Inflammatory macrophage treated with lipopolysaccharide for 4 hours (primary cell): ENCODE data around the gene NQO2.
"Not testable (repeated sequence)": the region's sequence is repeated elsewhere in the genome, so short reads cannot be mapped to it uniquely, and the experiment has no call there.

Experiments
- DNase-seq: peaks from one replicate; pipeline ENCODE4 v3.0.0-alpha.2; 2020

Gene NQO2

DNA sequence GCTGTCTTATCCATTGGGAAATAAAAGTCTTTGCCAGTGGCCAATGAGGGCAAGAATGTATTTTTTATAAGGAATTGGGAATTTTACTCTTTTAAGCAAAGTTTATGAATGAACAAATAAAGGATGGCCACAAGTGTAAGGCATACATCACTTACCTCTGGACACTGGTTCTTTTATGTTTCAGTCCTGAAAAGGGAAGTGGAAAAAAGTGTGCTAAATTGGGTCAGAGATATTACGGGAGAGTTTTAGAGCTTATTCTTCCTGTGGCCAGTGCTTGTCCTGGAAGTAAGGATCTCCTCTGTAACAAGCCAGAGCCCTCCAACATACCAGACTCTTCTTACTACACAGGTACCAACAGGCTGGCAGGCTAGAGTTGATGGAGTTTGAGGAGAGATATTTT lies 46.1 kb downstream of the NQO2 start:
- peak; percentile 23 for DNase-seq

DNA sequence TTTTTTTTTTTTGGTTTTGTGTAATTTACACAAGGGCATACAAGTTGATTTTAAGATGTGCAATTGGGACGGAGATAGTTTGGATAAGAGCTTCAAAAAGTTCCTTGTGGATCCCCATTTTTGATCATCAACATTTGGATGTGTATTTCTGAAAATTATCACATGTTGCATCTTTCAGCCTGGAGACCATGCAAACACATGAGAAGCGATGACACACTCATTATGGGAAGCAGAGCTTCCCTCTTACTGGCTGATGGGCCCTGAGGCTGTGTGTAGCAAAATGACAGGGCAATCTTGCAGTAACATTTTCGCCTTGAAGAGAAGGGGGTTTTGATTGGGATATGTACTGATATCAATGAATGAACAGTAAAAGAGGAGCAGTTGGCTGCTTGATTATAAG lies 46.6 kb downstream of the NQO2 start:
- peak; percentile 76 for DNase-seq

DNA sequence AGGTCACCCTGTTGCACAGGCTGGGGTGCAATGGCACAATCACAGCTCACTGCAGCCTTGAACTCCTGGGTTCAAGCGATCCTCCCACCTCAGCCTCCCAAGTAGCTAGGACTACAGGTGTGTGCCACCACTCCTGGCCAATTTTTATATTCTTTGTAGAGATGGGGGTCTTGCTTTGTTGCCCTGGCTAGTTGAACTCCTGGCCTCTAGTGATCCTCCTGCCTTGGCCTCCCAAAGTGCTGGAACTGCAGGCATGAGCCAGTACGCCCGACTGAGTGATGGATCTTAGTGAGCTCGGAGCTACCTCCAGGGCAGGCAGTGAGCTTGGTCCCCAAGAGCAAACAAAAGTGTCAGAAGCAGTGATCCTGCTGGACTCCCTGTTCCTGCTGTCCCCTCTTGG lies 48.3 kb downstream of the NQO2 start:
- DNase-seq: not testable (repeated sequence)

DNA sequence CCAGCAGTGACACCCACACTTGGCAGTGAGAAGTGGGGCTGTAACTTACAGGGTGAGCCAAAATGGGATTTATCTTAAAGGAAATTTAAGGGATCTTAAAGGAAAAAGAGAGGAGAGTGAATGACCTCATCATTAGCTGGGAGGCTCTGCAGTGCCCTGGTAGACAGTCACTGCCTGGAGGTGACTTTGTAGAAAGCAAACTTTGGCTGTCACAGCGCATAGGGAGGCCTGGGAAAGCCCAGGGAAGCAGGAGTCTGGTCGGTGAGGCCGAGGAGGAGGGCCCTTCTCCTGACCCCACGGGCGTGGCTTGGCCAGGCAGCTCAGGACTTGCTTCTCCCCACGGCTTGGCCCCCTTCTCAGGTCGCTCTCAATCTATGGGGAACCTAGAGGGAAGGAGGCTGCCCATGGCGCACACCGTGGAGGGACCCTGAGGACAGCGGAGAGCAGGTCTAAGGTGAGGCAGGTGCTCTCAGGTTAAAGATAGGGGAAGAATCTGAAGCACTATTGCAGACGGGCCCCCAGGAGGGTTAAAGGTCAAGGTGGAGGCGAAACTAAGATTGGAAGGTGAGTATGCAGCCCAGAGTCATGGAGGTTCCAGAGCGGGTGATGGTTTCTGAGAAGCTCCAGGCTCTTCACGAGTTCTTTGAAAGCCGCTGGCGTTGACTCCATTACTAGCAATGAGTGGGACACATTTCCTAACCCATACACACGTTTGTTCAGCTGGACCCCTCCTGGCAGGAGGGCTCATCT lies 53.0 kb downstream of the NQO2 start:
- no peak for DNase-seq

DNA sequence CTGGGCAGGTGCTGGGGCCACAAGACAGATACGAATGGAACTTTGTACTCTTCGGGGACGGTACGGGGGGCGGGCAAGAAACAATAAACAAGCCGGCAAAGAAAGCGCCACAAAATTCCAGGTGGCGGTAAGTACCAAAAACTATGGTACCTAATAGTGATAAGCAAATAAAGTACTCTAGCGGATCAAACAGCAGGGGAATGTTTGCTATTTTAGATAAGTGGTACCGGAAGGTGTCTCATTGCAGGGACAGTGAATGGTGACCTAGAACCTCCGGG lies 53.5 kb downstream of the NQO2 start:
- no peak for DNase-seq

DNA sequence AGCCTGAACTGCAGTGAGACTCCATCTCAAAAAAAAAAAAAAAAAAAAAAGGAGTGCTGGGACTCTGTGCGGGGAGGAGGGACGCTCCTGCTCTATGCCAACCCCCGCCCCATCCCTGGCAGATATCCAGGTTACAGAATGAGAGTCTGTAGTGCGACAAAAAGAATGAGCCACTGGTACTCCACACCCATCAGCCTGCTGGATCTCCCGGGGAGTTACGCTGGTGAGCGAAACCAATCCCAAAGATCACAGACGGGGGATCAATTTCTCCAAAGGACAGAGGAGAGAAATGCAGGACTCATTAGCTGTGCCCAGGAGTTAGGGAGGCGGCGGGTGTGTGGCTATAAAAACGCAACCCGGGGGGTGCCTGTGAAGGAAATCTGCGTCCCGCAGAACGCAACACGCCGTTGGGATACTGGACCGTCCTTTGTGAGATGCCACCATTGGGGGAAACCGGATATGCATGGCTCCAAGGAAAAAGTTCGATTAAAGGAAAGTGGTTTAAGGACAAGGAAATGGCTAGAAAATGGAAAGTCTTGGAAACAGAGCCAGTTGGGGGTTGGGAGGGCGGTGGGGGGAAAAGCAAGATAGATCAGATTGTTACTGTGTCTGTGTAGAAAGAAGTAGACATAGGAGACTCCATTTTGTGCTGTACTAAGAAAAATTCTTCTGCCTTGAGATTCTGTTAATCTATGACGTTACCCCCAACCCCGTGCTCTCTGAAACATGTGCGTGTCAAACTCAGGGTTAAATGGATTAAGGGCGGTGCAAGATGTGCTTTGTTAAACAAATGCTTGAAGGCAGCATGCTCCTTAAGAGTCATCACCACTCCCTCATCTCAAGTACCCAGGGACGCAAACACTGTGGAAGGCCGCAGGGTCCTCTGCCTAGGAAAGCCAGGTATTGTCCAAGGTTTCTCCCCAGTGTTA lies 54.8 kb downstream of the NQO2 start:
- DNase-seq: not testable (repeated sequence)

DNA sequence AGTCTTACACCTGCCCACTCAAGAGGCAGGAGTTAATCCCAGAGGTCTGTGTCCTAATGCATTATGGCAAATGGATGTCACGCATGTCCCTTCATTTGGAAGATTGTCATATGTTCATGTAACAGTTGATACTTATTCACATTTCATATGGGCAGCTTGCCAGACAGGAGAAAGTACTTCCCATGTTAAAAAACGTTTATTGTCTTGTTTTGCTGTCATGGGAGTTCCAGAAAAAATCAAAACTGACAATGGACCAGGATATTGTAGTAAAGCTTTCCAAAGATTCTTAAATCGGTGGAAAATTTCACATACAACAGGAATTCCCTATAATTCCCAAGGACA lies 55.4 kb downstream of the NQO2 start:
- not testable (repeated sequence) for DNase-seq

DNA sequence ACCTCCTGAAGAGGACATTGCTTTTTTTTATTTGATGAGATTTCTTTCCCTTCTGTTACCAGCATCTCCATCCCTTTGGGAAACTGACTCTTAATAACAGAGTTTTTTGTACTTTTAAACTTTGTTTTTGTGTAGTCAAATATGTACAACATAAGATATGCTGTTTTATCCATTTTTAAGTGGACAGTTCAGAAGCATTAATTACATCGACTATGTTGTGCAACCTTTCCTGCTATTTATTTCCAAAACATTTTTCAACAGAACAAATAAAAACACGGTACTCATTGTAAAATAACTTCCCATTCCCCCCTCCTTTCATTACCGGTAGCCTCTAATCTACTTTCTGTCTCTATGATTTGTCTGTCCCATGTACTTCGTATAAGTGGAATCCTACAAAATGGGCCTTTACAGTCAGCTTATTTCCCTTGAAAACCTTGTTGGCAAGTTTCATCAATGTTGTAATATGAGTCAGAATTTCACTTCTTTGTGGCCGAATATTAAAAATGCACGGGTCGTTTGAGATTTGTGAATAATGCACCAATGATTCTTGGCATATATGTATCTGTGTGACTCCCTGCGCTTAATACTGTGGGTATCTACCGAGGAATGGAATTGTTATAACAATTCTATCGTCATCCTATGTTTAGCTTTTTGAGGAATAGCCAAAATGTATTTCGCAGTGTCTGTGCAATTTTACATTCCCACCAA lies 57.5 kb downstream of the NQO2 start:
- DNase-seq: no peak

DNA sequence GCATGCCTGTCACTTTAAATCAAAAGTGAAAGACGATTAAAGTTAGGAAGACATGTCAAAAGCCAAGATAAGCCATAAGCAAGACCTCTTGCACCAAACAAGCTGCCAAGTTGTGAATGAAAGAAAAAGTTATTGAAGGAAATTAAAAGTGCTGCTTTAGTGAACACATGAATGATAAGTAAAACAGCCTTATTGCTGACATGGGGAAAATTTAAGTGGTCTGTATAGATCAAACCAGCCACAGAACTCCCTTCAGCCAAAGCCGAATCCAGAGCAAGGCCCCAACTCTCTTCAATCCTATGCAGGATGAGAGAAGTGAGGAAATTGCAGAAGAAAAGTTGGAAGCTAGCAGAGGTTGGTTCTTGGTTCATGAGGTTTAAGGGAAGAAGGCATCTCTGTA lies 59.3 kb downstream of the NQO2 start:
- peak; percentile 46 for DNase-seq

DNA sequence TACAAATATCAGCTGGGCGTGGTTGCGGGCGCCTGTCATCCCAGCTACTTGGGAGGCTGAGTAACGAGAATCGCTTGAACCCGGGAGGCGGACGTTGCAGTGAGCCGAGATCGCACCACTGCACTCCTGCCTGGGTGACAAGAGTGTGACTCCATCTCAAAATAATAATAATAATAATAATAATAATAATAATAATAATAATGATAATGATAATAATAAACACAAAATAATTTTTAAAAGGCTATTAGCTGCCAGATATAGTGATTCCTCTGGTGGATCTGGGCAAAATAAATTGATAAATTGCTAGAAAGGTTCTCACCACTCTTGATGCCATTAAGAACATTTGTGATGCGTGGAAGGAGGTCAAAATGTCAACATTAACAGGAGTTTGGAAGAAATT lies 60.4 kb downstream of the NQO2 start:
- not testable (repeated sequence) for DNase-seq

DNA sequence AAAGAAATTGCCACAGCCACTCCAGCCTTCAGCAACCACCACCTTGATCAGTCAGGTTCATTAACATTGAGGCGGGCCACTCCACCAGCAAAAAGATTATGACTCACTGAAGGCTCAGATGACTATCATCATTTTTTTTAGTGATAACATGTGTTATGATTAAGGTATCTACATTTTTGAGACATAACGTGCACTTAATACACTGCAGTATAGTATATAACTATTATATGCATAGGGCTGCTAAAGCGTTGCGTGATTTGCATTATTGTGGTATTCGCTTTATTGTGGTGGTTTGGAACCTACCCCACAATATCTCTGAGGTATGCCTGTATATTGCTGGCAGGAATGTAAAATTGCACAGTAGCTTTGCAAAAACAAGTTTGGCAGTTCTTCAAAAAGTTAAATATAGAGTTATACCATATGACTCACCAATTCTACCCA lies 61.8 kb downstream of the NQO2 start:
- DNase-seq: no peak

DNA sequence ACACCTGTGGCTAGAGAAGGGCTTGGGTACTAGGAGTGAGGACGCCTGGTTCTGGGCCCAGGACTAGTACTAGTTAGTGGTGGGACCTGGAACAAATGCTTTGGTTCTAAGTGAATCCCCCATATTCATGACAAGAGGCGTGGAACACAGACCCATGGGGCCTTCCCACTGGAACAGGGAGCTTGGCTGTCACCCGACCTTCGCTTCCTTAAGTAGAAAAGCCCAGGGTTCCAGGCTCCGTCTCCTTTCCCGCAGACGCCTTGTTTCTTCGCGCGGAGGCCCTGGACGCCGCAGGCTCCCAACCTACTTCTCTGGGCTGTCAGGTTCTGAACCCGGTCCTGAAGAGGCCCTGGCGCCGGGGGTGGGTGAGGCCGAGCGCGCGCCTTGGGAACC lies 63.6 kb downstream of the NQO2 start:
- DNase-seq: peak; percentile 12

DNA sequence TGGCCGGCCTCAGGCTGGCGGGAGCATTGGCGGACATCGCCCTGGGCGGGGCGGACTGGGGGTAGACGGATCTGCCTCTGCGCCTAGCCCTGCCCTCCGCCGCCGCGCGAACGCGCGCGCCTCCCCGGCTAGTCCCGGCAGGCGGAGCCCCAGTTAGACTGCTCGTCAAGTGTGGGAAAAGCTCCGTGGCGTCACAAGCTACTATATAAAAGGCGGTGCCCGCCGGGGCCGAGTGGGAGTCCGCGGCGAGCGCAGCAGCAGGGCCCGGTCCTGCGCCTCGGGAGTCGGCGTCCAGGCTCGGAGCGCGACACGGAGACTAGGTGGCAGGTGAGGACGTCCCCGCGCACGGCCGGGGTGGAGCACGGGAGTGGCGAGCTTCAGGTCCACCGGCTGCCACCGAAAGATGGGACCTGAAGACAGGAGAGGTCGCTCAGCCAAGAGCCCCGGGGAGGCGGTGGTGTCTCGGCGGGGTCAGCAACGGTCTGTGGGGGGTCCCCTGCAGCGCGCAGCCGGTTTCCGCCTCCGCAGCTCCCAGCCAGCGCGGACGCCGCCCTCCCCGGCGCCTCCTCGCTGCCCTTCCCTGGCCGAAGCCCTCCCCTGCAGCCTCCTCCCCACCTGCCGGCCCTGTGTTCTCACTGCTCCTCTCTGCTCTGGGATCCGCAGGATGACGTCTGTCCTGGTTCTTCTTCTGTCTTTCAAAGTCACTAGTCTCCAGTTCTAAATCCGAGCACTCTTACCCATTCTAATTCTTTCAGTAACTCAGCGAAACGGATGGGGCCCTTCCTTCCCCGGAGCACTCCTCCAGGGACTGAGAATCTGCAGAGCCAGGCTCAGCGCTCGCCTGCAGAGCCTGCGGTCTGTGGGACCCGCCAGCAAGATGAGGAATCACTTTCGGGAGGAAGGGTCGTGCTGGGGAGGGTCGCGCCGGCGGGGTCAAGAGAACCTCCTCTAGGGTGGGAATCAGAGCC lies 64.3 kb downstream of the NQO2 start:
- DNase-seq: peak; percentile 98

DNA sequence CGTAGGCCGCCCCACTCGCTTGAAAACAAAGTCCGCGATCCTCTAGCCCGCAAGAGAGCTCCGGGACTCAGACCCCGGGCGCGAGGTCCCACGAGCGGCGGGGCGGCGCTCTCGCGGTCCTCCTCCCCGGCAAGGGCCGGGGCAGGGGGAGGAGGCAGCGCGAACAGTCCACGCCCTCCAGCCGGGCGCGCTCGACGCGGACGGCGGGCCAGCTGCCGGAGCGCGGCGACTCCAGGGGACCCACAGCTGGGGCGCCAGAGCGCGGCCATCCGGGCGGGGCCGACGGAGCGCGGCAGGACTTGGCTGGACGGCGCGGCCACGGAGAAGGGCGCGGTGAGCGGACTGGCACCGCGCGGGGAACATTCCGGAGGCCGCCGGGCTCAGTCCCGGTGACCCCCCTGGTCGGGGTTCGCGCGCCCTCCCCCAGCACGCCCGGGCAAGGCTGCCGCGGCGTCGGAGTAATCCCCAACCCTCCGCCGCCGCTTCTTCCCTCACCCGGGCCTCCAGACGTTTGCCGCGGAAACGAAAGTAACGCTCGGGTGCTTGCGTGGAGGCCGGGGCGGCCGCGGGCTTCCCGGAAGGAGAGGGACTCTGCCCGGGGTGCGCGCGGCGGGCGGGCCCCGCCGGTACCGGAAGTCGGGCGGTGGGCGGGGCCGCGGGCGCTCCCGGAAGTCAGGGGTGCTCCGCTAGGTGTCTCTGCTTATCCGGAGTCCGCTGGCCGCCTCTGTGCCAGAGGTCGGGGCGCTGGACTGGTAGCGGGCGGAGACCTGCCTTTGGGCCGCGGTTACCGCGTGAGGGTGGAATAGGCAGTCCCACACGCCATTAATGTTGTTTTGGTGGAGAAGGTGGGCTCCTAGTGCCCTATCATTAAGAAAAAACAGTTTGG lies 68.9 kb downstream of the NQO2 start, which contains the start of gene RIPK1:
TSS of gene RIPK1 (plus strand) at position 166 of the 886 bp plus-strand sequence. CDS start 8,330 bp downstream, outside the sequence.
- peak; percentile 96 for DNase-seq
